PC-3 (cell line): ENCODE results near the gene RERG. TPM values are rescaled to one million over a fixed set of nuclear protein-coding genes. Genes with fewer than 3 reads are reported as not detected.

Experiments used
- ATAC-seq: fragments of 200-7000 bp; cut with Tn5 transposase; 2 replicates; pipeline ENCODE4 v1.9.1; 2020; ENCODE audit warnings: mild to moderate bottlenecking, moderate library complexity
- Bru-seq: library from RNA; stranded (reverse); fragments of 400-500 nt; gene quantifications from one replicate; lab custom pipeline; 2021; lab: Mats Ljungman, UMichigan
- BruChase-seq, 2 experiments: library from RNA; stranded (reverse); fragments of 400-500 nt; gene quantifications; one replicate each; lab custom pipeline; 2021; lab: Mats Ljungman, UMichigan
- BruUV-seq: library from RNA; stranded (reverse); fragments of 400-500 nt; replicated peaks from 2 replicates; lab custom pipeline; 2021; lab: Mats Ljungman, UMichigan
- CTCF ChIA-PET: fragments of 300-600 bp; sonication (Branson Sonifier 250); formaldehyde crosslinking; loops from one replicate; lab custom pipeline; 2022; ENCODE audit warnings: antibody characterized with exemption; lab: Charles Lee
- POLR2A ChIA-PET: fragments of 300-600 bp; sonication (Branson Sonifier 250); formaldehyde crosslinking; loops from one replicate; lab custom pipeline; 2022; ENCODE audit warnings: antibody characterized with exemption; ENCODE audit not compliant: unreplicated experiment; lab: Charles Lee
- DNase-seq: peaks from one replicate; pipeline ENCODE4 v3.0.0-alpha.2; 2015
- H2AFZ ChIP-seq: fragments of 300-600 bp; sonication (generic); 2 replicates; pipeline ENCODE4 v1.6.0; 2016; ENCODE audit warnings: antibody characterized with exemption, low read length
- H3F3A ChIP-seq: fragments of 300-600 bp; sonication (generic); one replicate; pipeline ENCODE4 v1.6.0; 2017; ENCODE audit warnings: antibody characterized with exemption, low read length, control low read depth, mild to moderate bottlenecking; ENCODE audit not compliant: unreplicated experiment
- H3K27ac ChIP-seq: fragments of 300-600 bp; sonication (generic); 2 replicates; pipeline ENCODE4 v1.5.1; 2016; ENCODE audit warnings: mild to moderate bottlenecking, low read length
- H3K27me3 ChIP-seq: fragments of 300-600 bp; sonication (generic); 2 replicates; pipeline ENCODE4 v1.6.1; 2016; ENCODE audit warnings: low read length, mixed read lengths
- H3K36me3 ChIP-seq: fragments of 300-600 bp; sonication (generic); 2 replicates; pipeline ENCODE4 v1.6.1; 2016; ENCODE audit warnings: low read depth, mixed run types, low read length, mixed read lengths
- H3K4me1 ChIP-seq: fragments of 300-600 bp; sonication (generic); 2 replicates; pipeline ENCODE4 v1.5.1; 2016; ENCODE audit warnings: low read length; ENCODE audit not compliant: insufficient read depth
- H3K4me2 ChIP-seq: fragments of 300-600 bp; sonication (generic); 2 replicates; pipeline ENCODE4 v1.6.0; 2016; ENCODE audit warnings: low read length
- H3K4me3 ChIP-seq: fragments of 300-600 bp; sonication (generic); 2 replicates; pipeline ENCODE4 v1.5.1; 2016; ENCODE audit warnings: mild to moderate bottlenecking, low read length, mixed read lengths
- H3K79me2 ChIP-seq: fragments of 300-600 bp; sonication (generic); 2 replicates; pipeline ENCODE4 v1.6.1; 2017; ENCODE audit warnings: low read length, mixed read lengths
- H3K9ac ChIP-seq: fragments of 300-600 bp; sonication (generic); 2 replicates; pipeline ENCODE4 v1.6.0; 2016; ENCODE audit warnings: mild to moderate bottlenecking, low read length
- H3K9me2 ChIP-seq: fragments of 300-600 bp; sonication (generic); replicated peaks from 2 replicates; pipeline ENCODE4 v1.6.1; 2016; ENCODE audit warnings: mixed run types, low read length, mixed read lengths
- H3K9me3 ChIP-seq: fragments of 300-600 bp; sonication (generic); 2 replicates; pipeline ENCODE4 v1.6.1; 2016; ENCODE audit warnings: low read length, mixed read lengths
- H4K20me1 ChIP-seq: fragments of 300-600 bp; sonication (generic); 2 replicates; pipeline ENCODE4 v1.6.1; 2016; ENCODE audit warnings: low read length, mixed read lengths
- CTCF ChIP-seq: fragments of 300-600 bp; sonication (generic); conservative IDR thresholded peaks from 2 replicates; pipeline ENCODE4 v1.5.1; 2017; ENCODE audit warnings: antibody characterized with exemption, low read depth, mild to moderate bottlenecking, low read length
- EZH2 ChIP-seq: fragments of 300-600 bp; sonication (generic); IDR thresholded peaks from one replicate; pipeline ENCODE4 v1.6.1; 2017; ENCODE audit warnings: antibody characterized with exemption, mild to moderate bottlenecking, low read length; ENCODE audit not compliant: unreplicated experiment
- EZH2phosphoT487 ChIP-seq: fragments of 300-600 bp; sonication (generic); IDR thresholded peaks from 2 replicates; pipeline ENCODE4 v1.6.1; 2018; ENCODE audit warnings: mild to moderate bottlenecking, antibody characterized with exemption, low read length, borderline replicate concordance
- intact Hi-C: fragments of 100-400 bp; cut with micrococcal nuclease; formaldehyde crosslinking; loops from 2 replicates; pipeline ENCODE4 v1.9.0; 2023
- long read RNA-seq: library from polyadenylated mRNA; unstranded; transcript quantifications from one replicate; pipeline ENCODE4 v2.0.0, GENCODE V29; 2021; ENCODE audit not compliant: unreplicated experiment
- total RNA-seq: library from RNA; depleted of rRNA; stranded (reverse); fragments of >200 nt; gene quantifications from 2 replicates; pipeline ENCODE4 v1.2.3, GENCODE V29; 2014; rRNA removed

RERG gene
- total RNA-seq: not detected in 2 replicates
- Bru-seq, nascent RNA: not detected
- BruChase-seq, experiment 1, labeled RNA remaining after a 6-hour chase: percentile 1 among the genes with signal in this experiment
- percentile 5 among the genes with signal in this experiment for BruChase-seq, experiment 2, labeled RNA remaining after a 2-hour chase
- long read RNA-seq: 0 reads

- POLR2A ChIA-PET: no interaction called here
- no peaks in the 10 kb centered on the region for H3K36me3 ChIP-seq
- H3K27ac ChIP-seq: no peak within 1 kb of the TSS
- BruUV-seq: no TSS peak
- H3K4me1 ChIP-seq: no peaks in the 10 kb centered on the region
- ATAC-seq (peak; percentile 100), DNase-seq (peak; percentile 74)
- no peaks in the 10 kb centered on the region for H3F3A ChIP-seq
- no peaks in the 10 kb centered on the region for H3K9me3 ChIP-seq
- H4K20me1 ChIP-seq: no peaks in the 10 kb centered on the region
- TF ChIP-seq CTCF (peak; percentile 84), EZH2phosphoT487 (no peak)
- peak within 1 kb of the TSS; percentile 66 for H2AFZ ChIP-seq
- peak within 1 kb of the TSS; percentile 61 for H3K4me3 ChIP-seq
- intact Hi-C loops: loop anchor here (1.0 to 5.0 kb wide), 2 partner anchors 70 to 409 kb away; partner anchors contain the start of gene SMCO3
- CTCF ChIA-PET: no interaction called here
- peaks cover 47% of the 10 kb centered on the region for H3K27me3 ChIP-seq
- H3K4me2 ChIP-seq: peak within 1 kb of the TSS; percentile 88
- H3K79me2 ChIP-seq: no peaks in the 10 kb centered on the region
- no peaks in the 10 kb centered on the region for H3K9me2 ChIP-seq
- H3K9ac ChIP-seq: no peak within 1 kb of the TSS
These were observed at the start of gene RERG for GRCh38 chr12:15220915-15221885. TSS of gene RERG (minus strand) at chr12:15221417. CDS start at chr12:15217489, 3,928 bp downstream.

- no peak overlapping the region for H3K9ac ChIP-seq
- ATAC-seq (no peak), DNase-seq (no peak)
- H3K9me3 ChIP-seq: no peaks in the 10 kb centered on the region
- peaks cover 19% of the 10 kb centered on the region for H3K4me1 ChIP-seq
- CTCF ChIA-PET: no interaction called here
- H3F3A ChIP-seq: no peaks in the 10 kb centered on the region
- intact Hi-C loops: loop anchor here (10.0 kb wide), 1 partner anchor 584 kb away; no protein-coding TSS in a partner anchor
- no peaks in the 10 kb centered on the region for H3K79me2 ChIP-seq
- H3K4me3 ChIP-seq: no peak overlapping the region
- H3K36me3 ChIP-seq: no peaks in the 10 kb centered on the region
- no peaks in the 10 kb centered on the region for H3K27me3 ChIP-seq
- H4K20me1 ChIP-seq: no peaks in the 10 kb centered on the region
- POLR2A ChIA-PET: interaction anchor here (0.6 kb wide), 1 partner anchor 504 kb away, joined by 3 read pairs; no protein-coding TSS in a partner anchor
- no peak overlapping the region for H2AFZ ChIP-seq
- H3K9me2 ChIP-seq: no peaks in the 10 kb centered on the region
- H3K27ac ChIP-seq: no peak overlapping the region
- BruUV-seq: no TSS peak
- no peak for TF ChIP-seq CTCF
- no peak for TF ChIP-seq EZH2phosphoT487
- no peak for TF ChIP-seq EZH2
- H3K4me2 ChIP-seq: no peak overlapping the region
These were observed 49.4 kb upstream of the RERG start for GRCh38 chr12:15270591-15270990.
